ENCODE results near the gene MARK1.

GRCh38 chr1:220594356-220594755 is 66.4 kb downstream of the MARK1 start:
- TF ChIP-seq ZNF263 (CRISPR knock-in tag; IDR thresholded peaks at IDR 0.05; ENCODE audit: low read depth) (no peak), CTCF (IDR thresholded peaks at IDR 0.05) (no peak), TCF7 (CRISPR knock-in tag; IDR thresholded peaks at IDR 0.05; ENCODE audit: low read depth) (no peak), USF2 (CRISPR knock-in tag; IDR thresholded peaks at IDR 0.05) (no peak), MXD4 (CRISPR knock-in tag; IDR thresholded peaks at IDR 0.05; ENCODE audit: borderline replicate concordance) (no peak), AFF4 (CRISPR knock-in tag; IDR thresholded peaks at IDR 0.05; ENCODE audit: borderline replicate concordance) (no peak)

Measured in WTC11 (cell line).